ENCODE results near the gene FYN.
"Not testable (repeated sequence)": the region's sequence is repeated elsewhere in the genome, so short reads cannot be mapped to it uniquely, and the experiment has no call there.

Gene FYN

GRCh38 chr6:111686249-111686931 is 186.9 kb downstream of the FYN start:
- DNase-seq (ENCODE audit: low read depth in 1 of 2, low spot score in 1 of 2) = no peak

GRCh38 chr6:111685526-111685925 is 187.7 kb downstream of the FYN start:
- no peak for DNase-seq (ENCODE audit: low read depth in 1 of 2, low spot score in 1 of 2)

DNA sequence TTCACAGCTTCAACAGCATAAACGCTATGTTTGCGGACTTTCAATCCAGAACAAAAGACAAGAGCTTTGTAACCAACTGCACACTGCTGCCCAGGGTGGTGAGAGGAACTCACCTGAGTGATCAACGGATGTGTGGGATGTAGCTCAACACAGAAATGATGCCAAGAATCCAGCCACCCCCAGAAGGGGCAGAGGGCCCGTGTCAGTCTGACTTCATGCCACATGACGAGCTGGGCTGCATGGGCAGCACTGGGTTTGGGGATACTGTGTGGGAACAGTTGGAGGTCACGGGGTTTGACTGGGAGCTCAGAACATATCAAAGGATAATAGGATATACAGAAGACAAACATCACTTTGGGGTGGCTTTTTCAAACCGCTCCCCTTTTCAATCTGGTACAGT is 188.2 kb downstream of the FYN start:
- no peak for DNase-seq (ENCODE audit: low read depth in 1 of 2, low spot score in 1 of 2)

DNA sequence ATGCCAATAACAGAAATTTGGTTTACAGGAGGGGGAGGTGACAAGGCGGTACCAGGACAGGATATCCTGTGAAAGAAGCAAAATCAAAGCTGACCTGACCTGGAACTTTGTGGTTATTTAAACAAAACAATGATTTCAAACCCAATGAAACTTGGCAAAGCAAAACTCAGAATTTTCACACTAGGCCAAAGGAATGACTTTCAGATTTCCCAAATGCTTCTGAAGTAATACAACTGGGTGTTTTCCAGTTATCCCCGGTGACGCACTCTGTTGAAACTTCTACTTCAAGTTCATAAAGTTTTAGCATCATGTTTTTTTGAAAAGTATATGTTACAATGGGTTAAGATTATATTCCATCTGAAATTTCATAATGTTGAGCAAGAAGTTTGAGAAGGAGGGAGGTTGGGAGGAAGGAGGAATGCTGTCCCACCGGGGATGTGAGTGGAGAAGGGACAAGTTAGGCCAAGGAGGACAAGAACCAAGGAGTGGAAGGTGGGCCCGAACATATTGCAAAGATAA is 189.4 kb downstream of the FYN start:
- no peak for DNase-seq (ENCODE audit: low read depth in 1 of 2, low spot score in 1 of 2)

DNA sequence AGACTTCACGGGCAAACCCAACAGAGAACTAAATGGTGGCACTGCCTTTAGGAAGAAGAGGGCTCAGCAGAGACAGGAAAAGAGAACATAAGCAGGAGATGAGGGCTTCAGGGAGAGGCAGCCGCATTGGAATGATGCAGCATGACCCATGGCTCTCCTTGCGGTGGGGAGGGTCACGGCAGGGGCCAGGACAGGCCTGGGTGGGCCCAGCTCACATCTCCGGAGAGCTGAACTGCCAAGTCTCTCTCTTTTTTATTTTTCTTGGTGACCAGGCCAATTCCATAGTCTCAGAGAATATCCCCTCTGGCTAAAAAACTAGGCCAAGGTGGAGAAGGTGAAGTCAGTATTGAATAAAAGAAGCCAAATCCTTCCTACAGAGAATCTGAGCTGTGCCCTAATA is 190.1 kb downstream of the FYN start:
- no peak for DNase-seq (ENCODE audit: low read depth in 1 of 2, low spot score in 1 of 2)

DNA sequence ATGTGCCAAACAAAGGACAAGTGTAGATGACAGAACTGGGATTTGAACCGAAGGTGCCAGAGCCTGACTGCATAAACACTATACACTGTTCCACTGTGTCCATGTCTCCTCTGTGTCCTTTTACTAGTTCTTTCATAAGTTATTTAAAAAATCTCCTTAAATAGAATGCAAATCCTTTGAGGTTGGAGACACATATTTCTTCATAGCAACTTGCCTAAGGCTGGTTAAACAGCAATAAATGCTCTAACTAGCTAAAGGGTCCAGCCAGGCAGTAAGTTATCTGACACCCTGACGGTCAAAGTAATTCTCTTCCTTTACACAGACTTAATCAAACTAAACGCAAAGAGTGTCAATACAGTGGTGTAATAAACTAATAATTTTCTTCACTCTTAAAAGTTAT is 191.4 kb downstream of the FYN start:
- no peak for DNase-seq (ENCODE audit: low read depth in 1 of 2, low spot score in 1 of 2)

GRCh38 chr6:111680811-111681609 is 192.2 kb downstream of the FYN start:
- DNase-seq (ENCODE audit: low read depth in 1 of 2, low spot score in 1 of 2) = not testable (repeated sequence)

DNA sequence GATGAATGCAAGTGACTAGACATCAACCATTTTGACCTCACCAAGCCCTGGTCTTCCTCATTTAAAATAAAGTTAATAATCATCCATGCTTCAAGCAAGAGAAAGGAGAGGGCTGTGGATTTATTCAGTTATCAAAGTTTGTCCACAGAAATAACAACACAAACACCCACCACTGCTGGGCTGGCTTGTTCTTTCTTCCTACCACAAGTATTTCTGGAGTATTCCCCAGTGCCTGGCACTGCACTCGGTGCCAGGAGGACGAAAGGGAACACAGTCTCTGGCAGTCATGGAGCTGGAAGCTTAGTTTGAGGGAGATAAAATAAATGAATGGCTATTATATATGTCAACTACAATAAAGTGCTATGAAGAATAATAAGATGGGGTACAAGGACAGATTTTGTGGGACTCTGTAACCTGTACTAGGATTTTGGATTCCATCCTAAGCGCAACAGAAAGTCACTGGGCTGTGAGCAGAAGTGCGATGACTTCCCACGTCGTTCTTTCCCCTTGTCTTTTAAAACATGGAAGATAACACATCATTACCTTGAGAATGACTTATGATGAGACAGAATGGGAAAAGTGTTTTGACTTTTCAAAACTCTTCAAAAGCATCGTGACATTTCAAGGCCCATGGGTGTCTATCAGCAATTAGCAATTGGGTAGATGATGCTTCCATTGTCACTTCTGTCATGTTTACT is 193.1 kb downstream of the FYN start:
- no peak for DNase-seq (ENCODE audit: low read depth in 1 of 2, low spot score in 1 of 2)

DNA sequence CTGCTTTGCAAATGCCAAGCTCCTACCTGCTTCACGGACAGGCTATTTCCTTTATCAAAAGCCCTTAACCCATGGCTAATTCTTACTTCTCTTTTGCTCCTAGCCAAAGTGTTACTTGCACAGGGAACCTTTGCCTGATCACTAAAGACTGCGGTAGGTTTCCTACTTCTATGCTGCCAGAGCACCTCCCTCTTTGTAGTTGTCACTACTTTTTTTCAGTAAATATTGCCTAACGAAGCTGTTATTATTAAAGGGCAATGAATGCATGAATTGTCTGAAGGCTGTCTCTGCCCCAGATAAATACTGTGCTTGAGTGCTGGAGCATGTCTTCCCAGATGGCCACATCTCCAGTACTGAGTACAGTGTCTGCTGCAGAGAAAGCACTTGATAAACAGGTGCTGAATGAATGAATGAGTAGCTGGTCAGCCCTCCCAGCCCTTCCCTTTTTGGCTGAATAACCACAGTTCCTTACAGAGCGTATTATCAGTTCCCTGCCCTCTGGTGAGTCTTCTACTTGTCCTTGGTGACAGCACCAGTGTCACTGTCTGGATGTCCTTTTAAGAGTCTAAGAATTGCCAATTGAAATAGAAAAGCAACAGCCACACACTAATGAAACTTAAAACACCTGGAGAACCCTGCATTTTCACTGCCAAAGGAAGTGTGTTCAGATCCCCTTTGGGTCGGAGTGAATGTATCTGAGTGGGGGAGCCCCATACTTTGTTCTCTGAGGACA is 194.0 kb downstream of the FYN start:
- no peak for DNase-seq (ENCODE audit: low read depth in 1 of 2, low spot score in 1 of 2)

GRCh38 chr6:111677249-111677990 is 195.8 kb downstream of the FYN start:
- no peak for DNase-seq (ENCODE audit: low read depth in 1 of 2, low spot score in 1 of 2)

- DNase-seq (ENCODE audit: low read depth in 1 of 2, low spot score in 1 of 2) = no peak
These were observed 196.9 kb downstream of the FYN start for GRCh38 chr6:111676383-111676782.

- no peak for DNase-seq (ENCODE audit: low read depth in 1 of 2, low spot score in 1 of 2)
These were observed 198.4 kb downstream of the FYN start for GRCh38 chr6:111674883-111675282.

DNA sequence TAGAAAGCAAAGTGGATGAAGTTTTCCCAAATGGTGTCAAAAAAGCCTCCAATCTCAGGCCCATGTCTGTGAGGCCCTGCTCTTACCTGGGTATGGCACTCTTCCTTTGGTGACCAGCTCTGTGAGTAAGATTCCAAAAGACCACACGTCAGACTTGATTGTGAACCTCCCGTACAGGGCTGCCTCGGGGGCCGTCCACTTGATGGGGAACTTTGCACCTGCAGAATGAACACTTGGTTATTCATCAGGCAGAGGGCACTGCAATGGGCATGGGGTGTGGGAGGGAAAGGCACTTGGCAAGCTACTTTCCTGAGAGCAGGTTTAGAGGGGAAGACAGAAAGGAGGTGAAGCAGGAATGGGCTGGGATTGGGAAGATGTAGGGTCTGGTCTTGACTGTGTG is 198.8 kb downstream of the FYN start:
- no peak for DNase-seq (ENCODE audit: low read depth in 1 of 2, low spot score in 1 of 2)

GRCh38 chr6:111673937-111674336 is 199.3 kb downstream of the FYN start:
- DNase-seq (ENCODE audit: low read depth in 1 of 2, low spot score in 1 of 2) = no peak

GRCh38 chr6:111673532-111673931 is 199.7 kb downstream of the FYN start:
- no peak for DNase-seq (ENCODE audit: low read depth in 1 of 2, low spot score in 1 of 2)

- no peak for DNase-seq (ENCODE audit: low read depth in 1 of 2, low spot score in 1 of 2)
These were observed 200.3 kb downstream of the FYN start for GRCh38 chr6:111672761-111673450.

DNA sequence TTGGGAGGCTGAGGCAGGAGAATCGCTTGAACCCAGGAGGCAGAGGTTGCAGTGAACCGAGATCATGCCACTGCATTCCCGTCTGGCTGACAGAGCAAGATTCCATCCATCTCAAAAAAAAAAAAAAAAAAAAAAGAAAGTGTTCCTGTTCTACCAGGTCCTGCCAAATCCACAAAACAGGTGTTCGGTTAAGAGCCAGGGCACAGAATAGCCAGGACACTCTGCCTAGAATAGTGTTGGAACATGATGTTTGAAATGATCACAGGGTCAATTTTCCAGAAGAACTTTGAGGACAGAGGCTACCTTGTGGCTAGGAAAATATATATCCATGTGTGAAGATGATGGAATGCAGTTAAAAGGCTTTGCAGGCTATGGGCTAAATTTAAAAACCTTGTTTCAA is 203.9 kb downstream of the FYN start:
- DNase-seq (ENCODE audit: low read depth in 1 of 2, low spot score in 1 of 2) = no peak

DNA sequence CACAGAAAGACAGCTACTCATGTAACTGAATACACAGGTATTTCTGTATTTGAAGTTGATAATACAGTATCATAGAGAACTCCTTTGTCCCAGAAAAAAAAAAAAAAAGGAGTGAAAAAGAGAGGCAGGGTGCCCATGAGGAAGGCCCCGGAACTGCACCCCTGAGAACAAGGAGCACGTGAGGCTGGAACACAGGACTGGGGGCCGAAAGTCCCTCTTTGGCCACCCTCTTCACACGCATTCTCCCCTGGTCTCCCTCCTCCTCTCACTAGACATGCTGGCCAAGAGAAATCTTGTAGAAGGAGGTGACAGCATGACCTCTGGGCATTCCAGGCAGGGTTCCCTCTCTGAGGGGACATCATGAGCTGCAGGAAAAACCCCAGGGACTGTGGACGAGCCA is 204.8 kb downstream of the FYN start:
- no peak for DNase-seq (ENCODE audit: low read depth in 1 of 2, low spot score in 1 of 2)

DNA sequence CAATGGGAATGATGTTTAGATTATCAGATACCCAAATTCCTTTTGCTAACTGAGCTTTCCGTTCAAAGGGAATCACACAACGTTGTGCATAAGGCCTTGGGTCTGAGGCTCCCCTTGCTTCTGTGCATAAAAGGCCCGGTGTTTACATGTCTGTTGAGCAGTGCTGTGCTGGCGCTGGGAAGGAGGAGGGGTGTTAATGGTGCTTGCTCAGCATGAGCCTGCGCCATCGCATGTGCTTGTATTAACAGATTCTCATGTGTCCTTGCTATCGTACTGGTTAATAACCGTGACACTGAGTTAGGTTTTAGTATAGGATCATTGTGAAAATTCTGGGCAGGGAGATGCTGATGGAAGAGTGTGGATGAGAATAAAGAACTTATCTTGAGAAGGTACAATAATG is 205.3 kb downstream of the FYN start:
- DNase-seq (ENCODE audit: low read depth in 1 of 2, low spot score in 1 of 2) = no peak

DNA sequence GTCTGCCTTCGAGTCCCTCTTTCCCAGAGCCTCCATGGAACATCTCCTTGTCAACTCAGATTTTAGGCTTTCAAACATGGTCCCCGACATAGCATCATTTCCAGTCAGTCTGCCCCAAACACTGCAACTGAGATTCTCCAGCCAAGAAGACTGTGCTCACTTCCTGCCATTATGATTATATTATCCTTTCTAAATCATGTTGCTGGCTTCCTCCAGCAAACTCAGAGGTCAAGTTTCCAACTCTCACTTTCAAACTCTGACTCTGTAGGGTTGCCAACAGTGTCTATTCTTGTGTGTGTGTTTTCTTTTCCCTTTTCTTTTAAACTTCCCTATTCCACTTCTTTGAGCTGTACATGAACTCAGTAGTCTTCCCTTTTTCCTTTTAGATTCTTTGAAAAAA is 206.4 kb downstream of the FYN start:
- DNase-seq (ENCODE audit: low read depth in 1 of 2, low spot score in 1 of 2) = no peak
